Loucy (cell line): ENCODE data around the gene ULBP1.
"Not testable (repeated sequence)": the region's sequence is repeated elsewhere in the genome, so short reads cannot be mapped to it uniquely, and the experiment has no call there.

Experiments used
- H2AFZ ChIP-seq: fragments of 200-600 bp; sonication (generic); 2 replicates; pipeline ENCODE4 v1.6.0; 2016; ENCODE audit warnings: antibody characterized with exemption, mild to moderate bottlenecking, low read length, moderate library complexity
- H3F3A ChIP-seq: fragments of 200-600 bp; 2 replicates; pipeline ENCODE4 v1.6.0; 2016; ENCODE audit warnings: antibody characterized with exemption, low read depth, mild to moderate bottlenecking
- H3K27me3 ChIP-seq: fragments of 200-600 bp; sonication (generic); 2 replicates; pipeline ENCODE4 v1.6.1; 2014; ENCODE audit warnings: low read length, mild to moderate bottlenecking; ENCODE audit not compliant: insufficient read depth, poor library complexity, severe bottlenecking
- H3K36me3 ChIP-seq: fragments of 200-600 bp; sonication (generic); 2 replicates; pipeline ENCODE4 v1.6.1; 2016; ENCODE audit warnings: low read length; ENCODE audit not compliant: insufficient read depth
- H3K4me1 ChIP-seq: fragments of 200-600 bp; sonication (generic); 2 replicates; pipeline ENCODE4 v1.5.1; 2014; ENCODE audit warnings: low read length, mild to moderate bottlenecking; ENCODE audit not compliant: insufficient read depth, poor library complexity, severe bottlenecking
- H3K4me2 ChIP-seq: fragments of 200-600 bp; sonication (generic); 2 replicates; pipeline ENCODE4 v1.6.0; 2014; ENCODE audit warnings: antibody characterized with exemption, low read length, low read depth, mild to moderate bottlenecking; ENCODE audit not compliant: poor library complexity, severe bottlenecking
- H3K4me3 ChIP-seq: fragments of 200-600 bp; sonication (generic); 2 replicates; pipeline ENCODE4 v1.5.1; 2014; ENCODE audit warnings: low read length, mild to moderate bottlenecking, mixed read lengths; ENCODE audit not compliant: poor library complexity, severe bottlenecking
- H3K79me2 ChIP-seq: fragments of 200-600 bp; sonication (generic); 2 replicates; pipeline ENCODE4 v1.6.1; 2014; ENCODE audit warnings: low read length; ENCODE audit not compliant: insufficient read depth
- H3K9ac ChIP-seq: fragments of 200-600 bp; sonication (generic); 2 replicates; pipeline ENCODE4 v1.6.0; 2014; ENCODE audit warnings: mild to moderate bottlenecking, low read depth, low read length, moderate library complexity; ENCODE audit not compliant: poor library complexity, severe bottlenecking
- H3K9me2 ChIP-seq: fragments of 200-600 bp; sonication (generic); replicated peaks from 2 replicates; pipeline ENCODE4 v1.6.1; 2016; ENCODE audit warnings: low read depth, low read length, mixed read lengths
- H3K9me3 ChIP-seq: fragments of 200-600 bp; sonication (generic); 2 replicates; pipeline ENCODE4 v1.6.1; 2014; ENCODE audit warnings: mild to moderate bottlenecking, antibody characterized with exemption, low read length, low read depth; ENCODE audit not compliant: insufficient read depth
- H4K20me1 ChIP-seq: fragments of 200-600 bp; sonication (generic); 2 replicates; pipeline ENCODE4 v1.6.0; 2014; ENCODE audit warnings: antibody characterized with exemption, low read length, mild to moderate bottlenecking; ENCODE audit not compliant: insufficient read depth, poor library complexity, severe bottlenecking
- CTCF ChIP-seq: fragments of 200-600 bp; sonication (generic); conservative IDR thresholded peaks from 2 replicates; pipeline ENCODE4 v1.5.1; 2014; ENCODE audit warnings: mild to moderate bottlenecking, antibody characterized with exemption, low read length
- EZH2phosphoT487 ChIP-seq: fragments of 200-600 bp; IDR thresholded peaks from 2 replicates; pipeline ENCODE4 v1.6.1; 2018; ENCODE audit warnings: antibody characterized with exemption, mild to moderate bottlenecking, moderate library complexity, borderline replicate concordance

The ULBP1 gene

GRCh38 chr6:149935668-149936067 is 28.1 kb upstream of the ULBP1 start:
- Histone ChIP-seq H3K9me2 (no peaks in the 10 kb centered on the region), H2AFZ (no peak overlapping the region)

GRCh38 chr6:149936743-149937142 is 27.0 kb upstream of the ULBP1 start:
- Histone ChIP-seq H3K4me3 (no peak overlapping the region), H3K4me2 (no peak overlapping the region), H2AFZ (no peak overlapping the region; the same call in 1 of the 2 replicates), H3K9ac (no peak overlapping the region), H3K9me3 (no peaks in the 10 kb centered on the region), H3K4me1 (no peaks in the 10 kb centered on the region), H3K79me2 (no peaks in the 10 kb centered on the region), H4K20me1 (no peaks in the 10 kb centered on the region), H3K36me3 (no peaks in the 10 kb centered on the region), H3K9me2 (no peaks in the 10 kb centered on the region), H3K27me3 (no peaks in the 10 kb centered on the region), H3F3A (no peaks in the 10 kb centered on the region)
- no peak for TF ChIP-seq CTCF
- TF ChIP-seq EZH2phosphoT487, result no peak

More at GRCh38 chr6:149935668-149936067, 28.1 kb upstream of the ULBP1 start:
- no peaks in the 10 kb centered on the region for H4K20me1 ChIP-seq
- H3K36me3 ChIP-seq, result no peaks in the 10 kb centered on the region
- H3K4me3 ChIP-seq, result no peak overlapping the region
- no peaks in the 10 kb centered on the region for H3K27me3 ChIP-seq
- no peaks in the 10 kb centered on the region for H3K9me3 ChIP-seq
- H3F3A ChIP-seq, result no peaks in the 10 kb centered on the region
- H3K9ac ChIP-seq, result no peak overlapping the region
- H3K4me1 ChIP-seq, result no peaks in the 10 kb centered on the region
- TF ChIP-seq EZH2phosphoT487, result no peak
- TF ChIP-seq CTCF, result no peak
- H3K4me2 ChIP-seq, result no peak overlapping the region
- H3K79me2 ChIP-seq, result no peaks in the 10 kb centered on the region

GRCh38 chr6:149938013-149938570 is 25.7 kb upstream of the ULBP1 start:
- not testable (repeated sequence) for H3K27me3 ChIP-seq, H3K4me2 ChIP-seq, H3K9ac ChIP-seq, H3K9me3 ChIP-seq, H3K4me1 ChIP-seq, H3F3A ChIP-seq, H3K9me2 ChIP-seq, H3K79me2 ChIP-seq, H2AFZ ChIP-seq, H4K20me1 ChIP-seq, H3K4me3 ChIP-seq, H3K36me3 ChIP-seq
